RWPE2 (cell line): ENCODE measurements around the gene EEF2KMT.
A peak's percentile ranks its signal among the peaks of the same experiment; 100 is the strongest.

ENCODE experiments used
- ATAC-seq: fragments of 200-7000 bp; cut with Tn5 transposase; 3 replicates; pipeline ENCODE4 v1.9.1; 2021; ENCODE audit warnings: low read depth
- DNase-seq: peaks from one replicate; pipeline ENCODE4 v3.0.0-alpha.2; 2020; ENCODE audit warnings: low spot score
- H3K27ac ChIP-seq: fragments of 450-650 bp; 2 replicates; pipeline ENCODE4 v1.5.1; 2017; ENCODE audit warnings: mild to moderate bottlenecking; ENCODE audit not compliant: poor library complexity, severe bottlenecking
- H3K27me3 ChIP-seq: fragments of 250-450 bp; sonication (Bioruptor Pico); 2 replicates; pipeline ENCODE4 v1.5.1; 2021; ENCODE audit warnings: mild to moderate bottlenecking, moderate library complexity; ENCODE audit not compliant: insufficient read depth, poor library complexity, severe bottlenecking
- H3K36me3 ChIP-seq: fragments of 250-450 bp; sonication (Bioruptor Pico); 2 replicates; pipeline ENCODE4 v1.5.1; 2020; ENCODE audit warnings: low read depth, mild to moderate bottlenecking, moderate library complexity
- H3K4me1 ChIP-seq: fragments of 250-450 bp; sonication (Bioruptor Pico); 2 replicates; pipeline ENCODE4 v1.5.1; 2021; ENCODE audit warnings: mild to moderate bottlenecking, moderate library complexity; ENCODE audit not compliant: insufficient read depth, poor library complexity, severe bottlenecking
- H3K4me3 ChIP-seq: fragments of 250-450 bp; sonication (Bioruptor Pico); 2 replicates; pipeline ENCODE4 v1.5.1; 2021; ENCODE audit warnings: mild to moderate bottlenecking, moderate library complexity; ENCODE audit not compliant: severe bottlenecking
- H3K9me3 ChIP-seq: fragments of 250-450 bp; sonication (Bioruptor Pico); 2 replicates; pipeline ENCODE4 v1.5.1; 2021; ENCODE audit warnings: mild to moderate bottlenecking, moderate library complexity; ENCODE audit not compliant: severe bottlenecking
- CTCF ChIP-seq: fragments of 450-650 bp; IDR thresholded peaks from one replicate; pipeline ENCODE4 v1.5.1; 2017; ENCODE audit warnings: mild to moderate bottlenecking, moderate library complexity; ENCODE audit not compliant: poor library complexity, severe bottlenecking

The EEF2KMT gene

GRCh38 chr16:5042574-5043171 lies 54.9 kb downstream of the EEF2KMT start:
- H3K9me3 ChIP-seq, result no peaks in the 10 kb centered on the region
- peak; percentile 25 for DNase-seq
- no peaks in the 10 kb centered on the region for H3K4me1 ChIP-seq
- TF ChIP-seq CTCF, result no peak
- no peak overlapping the region for H3K4me3 ChIP-seq
- no peak overlapping the region for H3K27ac ChIP-seq
- no peak for ATAC-seq
- H3K27me3 ChIP-seq, result no peaks in the 10 kb centered on the region
- no peaks in the 10 kb centered on the region for H3K36me3 ChIP-seq

GRCh38 chr16:5041600-5042133 lies 55.9 kb downstream of the EEF2KMT start:
- DNase-seq (no peak), ATAC-seq (peak; percentile 96)
- H3K27me3 ChIP-seq, result no peaks in the 10 kb centered on the region
- no peak for TF ChIP-seq CTCF
- no peak overlapping the region for H3K27ac ChIP-seq
- no peaks in the 10 kb centered on the region for H3K4me1 ChIP-seq
- H3K9me3 ChIP-seq, result no peaks in the 10 kb centered on the region
- H3K36me3 ChIP-seq, result no peaks in the 10 kb centered on the region
- no peak overlapping the region for H3K4me3 ChIP-seq

GRCh38 chr16:5040451-5040850 lies 57.1 kb downstream of the EEF2KMT start:
- no peaks in the 10 kb centered on the region for H3K36me3 ChIP-seq
- H3K27ac ChIP-seq, result no peak overlapping the region
- no peak overlapping the region for H3K4me3 ChIP-seq
- no peaks in the 10 kb centered on the region for H3K27me3 ChIP-seq
- no peaks in the 10 kb centered on the region for H3K9me3 ChIP-seq
- DNase-seq, result no peak
- TF ChIP-seq CTCF, result no peak
- no peaks in the 10 kb centered on the region for H3K4me1 ChIP-seq
- ATAC-seq, result no peak

- TF ChIP-seq CTCF, result no peak
- Histone ChIP-seq H3K27ac (no peak overlapping the region), H3K36me3 (no peaks in the 10 kb centered on the region), H3K4me3 (no peak overlapping the region), H3K9me3 (no peaks in the 10 kb centered on the region), H3K27me3 (no peaks in the 10 kb centered on the region), H3K4me1 (peaks cover 5% of the 10 kb centered on the region)
- no peak for ATAC-seq
- no peak for DNase-seq
These were observed 61.1 kb downstream of the EEF2KMT start for GRCh38 chr16:5036228-5037156.
